Heart right ventricle (tissue), 16 donors: ENCODE measurements around the gene CPED1. TPM values are rescaled to one million over a fixed set of nuclear protein-coding genes. Genes with fewer than 3 reads are reported as not detected.

Source experiments
- ATAC-seq, 8 donors: fragments of 200-7000 bp; cut with Tn5 transposase; one replicate each; pipeline ENCODE4 v1.9.1; 2020; ENCODE audit warnings: mild to moderate bottlenecking in 8 of 8, moderate library complexity in 8 of 8, moderate number of reproducible peaks in 1 of 8
- DNase-seq, 2 donors: peaks; one replicate each; pipeline ENCODE4 v3.0.0-alpha.2; 2020
- H3K27ac ChIP-seq, 10 donors: fragments of 200-600 bp; sonication (generic) in 2 of 10; one replicate each; pipeline versions ENCODE4 v1.5.0 to v1.8.0; 2020 to 2022; ENCODE audit warnings: mild to moderate bottlenecking in 3 of 10
- H3K27me3 ChIP-seq, 7 donors: fragments of 200-600 bp; one replicate each; pipeline ENCODE4 v1.8.0; 2021 to 2022; ENCODE audit warnings: mild to moderate bottlenecking in 2 of 7
- H3K36me3 ChIP-seq, 9 donors: fragments of 200-600 bp; sonication (generic) in 1 of 9; one replicate each; pipeline versions ENCODE4 v1.5.0 to v1.8.0; 2020 to 2022; ENCODE audit warnings: mild to moderate bottlenecking in 2 of 9
- H3K4me1 ChIP-seq, 9 donors: fragments of 200-600 bp; sonication (generic) in 1 of 9; one replicate each; pipeline versions ENCODE4 v1.5.0 to v1.8.0; 2020 to 2022; ENCODE audit warnings: mild to moderate bottlenecking in 4 of 9
- H3K4me3 ChIP-seq, 10 donors: fragments of 200-600 bp; sonication (generic) in 2 of 10; one replicate each; pipeline versions ENCODE4 v1.5.0 to v1.8.0; 2020 to 2022; ENCODE audit warnings: mild to moderate bottlenecking in 7 of 10, moderate library complexity in 2 of 10
- H3K9me3 ChIP-seq, 11 donors: fragments of 200-600 bp in 10 of 11; sonication (generic) in 2 of 11; one replicate each; pipeline versions ENCODE4 v1.5.0 to v1.8.0; 2013 to 2022; ENCODE audit warnings: mild to moderate bottlenecking in 2 of 11, control low read depth in 1 of 11, moderate library complexity in 1 of 11
- CTCF ChIP-seq, 9 donors: fragments of 200-600 bp; sonication (generic) in 2 of 9; IDR thresholded peaks; one replicate each; pipeline versions ENCODE4 v1.5.0 to v1.8.0; 2021 to 2022; ENCODE audit warnings: antibody characterized with exemption in 9 of 9, mild to moderate bottlenecking in 5 of 9, moderate library complexity in 1 of 9
- WGBS, 2 donors: extraction: QIAGEN DNeasy Blood & Tissue Kit; methylation state at CpG; one replicate each; pipeline ENCODE4 v1.1.7; 2013; ENCODE audit warnings: inconsistent platforms in 1 of 2; 5-methylcytosine and 5-hydroxymethylcytosine counted together
- intact Hi-C, 10 donors: fragments of 100-400 bp; cut with DNase I; formaldehyde crosslinking; loops; one replicate each; pipeline versions ENCODE4 v1.11.1 to v1.14.2; 2022
- polyA plus RNA-seq, 2 donors: library from polyadenylated mRNA; stranded (reverse); fragments of 200-250 nt; gene quantifications; one replicate each; pipeline ENCODE4 v1.2.3, GENCODE V29; 2013
- total RNA-seq, 10 donors: library from RNA; stranded (reverse); fragmentation: NEBNext Ultra II Directional in 3 of 10; extraction: Animal tissue kit (Norgen Biotek cat#: 25700) in 3 of 10; gene quantifications; one replicate each; pipeline versions ENCODE4 v1.2.1 to v1.2.4, GENCODE V29; 2021 to 2023
- donor health status: Arrhythmogenic right ventricular cardiomyopathy.
- donor health status: ischemic (EF 13 %, LVEDD 7.1; RV severe dilation, severe dysfunction).
- donor health status: healthy with polysubstance abuse.
- donor health status: DM: no; HTN: yes; CAD: no.
- donor health status: DM: no; HTN: no; CAD: no.
- donor health status: ischemic (EF 25% LVEDD 6.9; RV normal size, moderate dysfunction).
- donor health status: ischemic (EF 25% LVEDD 5.7; RV mildly dilated, moderate dysfunction).
- donor health status: healthy.
- donor health status: DM: yes; HTN: yes; CAD: no.
- donor health status: Ischemic cardiomyopathy.
- donor health status: ischemic (EF 35%, LVEDD 5.7; RV mildly dilated, moderate dysfunction).
- donor health status: nonischemic (EF 11% LVEDD 7.7; RV severe dilation, severe dysfunction).
- donor health status: DM: yes; HTN: yes; CAD: no.
- donor health status: PGD.
- donor health status: ischemic (EF 29% LVEDD 5.4; RV normal size, mild dysfunction).
- donor health status: nonischemic (EF 23%, LVEDD 6.1; RV moderate dilation, normal function).

The CPED1 gene
- total and polyA plus RNA-seq, 12 donors, result 3.9 to 56.5 (median 31.2) TPM

GRCh38 chr7:121102619-121103018, 114.1 kb downstream of the CPED1 start:
- DNase-seq (no peak), ATAC-seq (peak in 2 of 8 donors; percentile 14 to 29)
- Histone ChIP-seq H3K4me3 (no peak overlapping the region), H3K9me3 (peaks cover 0 to 5% (median 0%) of the 10 kb centered on the region in 11 donors), H3K27me3 (no peaks in the 10 kb centered on the region), H3K27ac (peak overlapping the region in 6 of 10 donors; percentile 5 to 65 (median 44)), H3K4me1 (peaks cover 0 to 27% (median 19%) of the 10 kb centered on the region in 9 donors), H3K36me3 (peaks cover 0 to 53% (median 9%) of the 10 kb centered on the region in 9 donors)
- intact Hi-C loops, result loop anchor here in 5 of 10 donors (10.0 kb wide), 3 partner anchors 248 to 308 kb away; partner anchors contain the start of gene TSPAN12 (in 1 of the 5)
- 59 to 64% methylated on average over 2 of the region's 2 CpGs for WGBS, 2 donors
- TF ChIP-seq CTCF (IDR thresholded peaks at IDR 0.05), result no peak

- DNase-seq (no peak), ATAC-seq (no peak)
- no peak overlapping the region for H3K4me3 ChIP-seq
- peaks cover 0 to 50% (median 9%) of the 10 kb centered on the region in 9 donors for H3K36me3 ChIP-seq
- no peaks in the 10 kb centered on the region for H3K27me3 ChIP-seq
- H3K27ac ChIP-seq, result peak overlapping the region in 7 of 10 donors; percentile 2 to 65 (median 38)
- TF ChIP-seq CTCF (IDR thresholded peaks at IDR 0.05), result no peak
- 65 to 70% methylated on average over 2 of the region's 2 CpGs for whole genome bisulfite sequencing, 2 donors
- peaks cover 0 to 5% (median 0%) of the 10 kb centered on the region in 11 donors for H3K9me3 ChIP-seq
- H3K4me1 ChIP-seq, result peaks cover 0 to 27% (median 19%) of the 10 kb centered on the region in 9 donors
- intact Hi-C loops, result loop anchor here in 5 of 10 donors (10.0 kb wide), 3 partner anchors 248 to 308 kb away; partner anchors contain the start of gene TSPAN12 (in 1 of the 5)
Measured at GRCh38 chr7:121103086-121103485, 114.6 kb downstream of the CPED1 start.

GRCh38 chr7:121103579-121103978, 115.1 kb downstream of the CPED1 start:
- Histone ChIP-seq H3K4me1 (peaks cover 0 to 27% (median 19%) of the 10 kb centered on the region in 9 donors), H3K36me3 (peaks cover 0 to 46% (median 9%) of the 10 kb centered on the region in 9 donors), H3K4me3 (no peak overlapping the region), H3K9me3 (peaks cover 0 to 5% (median 0%) of the 10 kb centered on the region in 11 donors), H3K27me3 (no peaks in the 10 kb centered on the region), H3K27ac (peak overlapping the region in 7 of 10 donors; percentile 2 to 65 (median 38))
- DNase-seq (no peak), ATAC-seq (peak; percentile 52 to 91 (median 78))
- intact Hi-C loops, result loop anchor here in 5 of 10 donors (10.0 kb wide), 3 partner anchors 249 to 309 kb away; partner anchors contain the start of gene TSPAN12 (in 1 of the 5)
- WGBS, 2 donors, result 45 to 58% methylated on average over 2 of the region's 2 CpGs
- TF ChIP-seq CTCF (IDR thresholded peaks at IDR 0.05), result no peak

- Histone ChIP-seq H3K27me3 (no peaks in the 10 kb centered on the region), H3K36me3 (peaks cover 0 to 44% (median 4%) of the 10 kb centered on the region in 9 donors), H3K4me1 (peaks cover 0 to 27% (median 19%) of the 10 kb centered on the region in 9 donors), H3K27ac (peak overlapping the region in 3 of 10 donors; percentile 36 to 65 (median 49)), H3K9me3 (peaks cover 0 to 5% (median 0%) of the 10 kb centered on the region in 11 donors), H3K4me3 (no peak overlapping the region)
- WGBS, 2 donors, result 69 to 74% methylated on average over 5 of the region's 5 CpGs
- TF ChIP-seq CTCF (IDR thresholded peaks at IDR 0.05), result no peak
- ATAC-seq (no peak), DNase-seq (no peak)
- intact Hi-C loops, result loop anchor here in 7 of 10 donors (2.0 to 10.0 kb wide), 8 partner anchors 20 to 313 kb away; partner anchors contain the start of genes CPED1 (in 2 of the 7) and TSPAN12 (in 1 of the 7)
Measured at GRCh38 chr7:121105262-121105661, 116.8 kb downstream of the CPED1 start.
